Measurements from ENCODE around the gene RND1.
A peak's percentile ranks its signal among the peaks of the same experiment; 100 is the strongest.
"Not testable (repeated sequence)": the region's sequence is repeated elsewhere in the genome, so short reads cannot be mapped to it uniquely, and the experiment has no call there.

The RND1 gene

DNA sequence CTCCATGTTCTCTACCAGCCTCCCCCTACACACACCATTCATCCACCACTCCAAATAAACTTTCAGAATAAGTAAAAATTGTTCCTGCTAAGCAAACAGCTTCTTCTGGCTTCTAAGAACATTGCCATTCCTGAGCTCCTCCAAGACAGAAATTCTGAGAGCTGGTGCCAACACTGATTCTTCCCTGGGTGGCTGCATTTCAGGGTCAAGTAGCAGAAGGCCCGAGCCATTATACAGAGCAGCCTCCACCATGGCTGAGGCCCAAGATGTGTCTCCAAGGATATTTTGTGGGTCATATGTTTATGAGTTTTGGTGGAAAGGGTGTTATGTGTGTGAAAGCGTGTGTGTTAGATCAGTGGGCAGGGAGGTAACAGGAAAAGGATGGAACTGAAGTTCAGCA lies 3.5 kb upstream of the RND1 start:
- Histone ChIP-seq H3K9me3 (ENCODE audit: control insufficient read depth in 2 of 2, low read length in 2 of 2) (no peaks in the 10 kb centered on the region), H3K9ac (ENCODE audit: low read depth in 1 of 2, low read length in 2 of 2) (no peak overlapping the region), H3K4me3 (ENCODE audit: low read length in 2 of 2) (no peak overlapping the region), H3K4me1 (ENCODE audit: control insufficient read depth in 2 of 2, insufficient read depth in 2 of 2, low read length in 2 of 2) (peaks cover 12 to 14% of the 10 kb centered on the region in 2 donors), H3K27me3 (ENCODE audit: control insufficient read depth in 2 of 2, insufficient read depth in 2 of 2, low read length in 2 of 2) (no peaks in the 10 kb centered on the region), H3K36me3 (ENCODE audit: control insufficient read depth in 2 of 2, insufficient read depth in 2 of 2, low read length in 2 of 2) (no peaks in the 10 kb centered on the region), H3K27ac (ENCODE audit: low read depth in 2 of 2, low read length in 2 of 2) (no peak overlapping the region)

DNA sequence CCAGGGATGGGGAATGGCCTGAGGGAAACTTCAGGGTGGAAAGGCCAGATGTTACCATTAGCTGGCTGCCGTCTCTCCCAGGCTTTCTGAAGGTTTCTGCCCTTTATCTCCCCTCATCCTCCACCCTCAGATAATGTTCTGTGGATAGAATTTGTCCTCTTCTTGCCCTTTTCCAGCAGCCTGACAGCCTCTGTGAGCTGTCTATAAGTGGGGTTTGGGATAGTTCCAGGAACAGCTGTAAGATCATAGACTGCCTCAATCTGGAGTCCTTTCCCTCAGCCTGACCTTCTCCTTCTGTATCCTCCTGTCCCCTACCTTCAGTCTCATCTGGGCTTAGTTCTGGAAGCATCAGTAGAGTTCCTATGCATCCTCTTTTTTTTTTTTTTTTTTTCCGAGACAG lies 2.8 kb upstream of the RND1 start:
- no peaks in the 10 kb centered on the region for H3K9me3 ChIP-seq (ENCODE audit: control insufficient read depth in 2 of 2, low read length in 2 of 2)
- peaks cover 0 to 2% of the 10 kb centered on the region in 2 donors for H3K27me3 ChIP-seq (ENCODE audit: control insufficient read depth in 2 of 2, insufficient read depth in 2 of 2, low read length in 2 of 2)
- H3K4me3 ChIP-seq (ENCODE audit: low read length in 2 of 2), result no peak overlapping the region
- H3K36me3 ChIP-seq (ENCODE audit: control insufficient read depth in 2 of 2, insufficient read depth in 2 of 2, low read length in 2 of 2), result no peaks in the 10 kb centered on the region
- no peak overlapping the region for H3K9ac ChIP-seq (ENCODE audit: low read depth in 1 of 2, low read length in 2 of 2)
- H3K27ac ChIP-seq (ENCODE audit: low read depth in 2 of 2, low read length in 2 of 2), result no peak overlapping the region
- H3K4me1 ChIP-seq (ENCODE audit: control insufficient read depth in 2 of 2, insufficient read depth in 2 of 2, low read length in 2 of 2), result peaks cover 12 to 14% of the 10 kb centered on the region in 2 donors

DNA sequence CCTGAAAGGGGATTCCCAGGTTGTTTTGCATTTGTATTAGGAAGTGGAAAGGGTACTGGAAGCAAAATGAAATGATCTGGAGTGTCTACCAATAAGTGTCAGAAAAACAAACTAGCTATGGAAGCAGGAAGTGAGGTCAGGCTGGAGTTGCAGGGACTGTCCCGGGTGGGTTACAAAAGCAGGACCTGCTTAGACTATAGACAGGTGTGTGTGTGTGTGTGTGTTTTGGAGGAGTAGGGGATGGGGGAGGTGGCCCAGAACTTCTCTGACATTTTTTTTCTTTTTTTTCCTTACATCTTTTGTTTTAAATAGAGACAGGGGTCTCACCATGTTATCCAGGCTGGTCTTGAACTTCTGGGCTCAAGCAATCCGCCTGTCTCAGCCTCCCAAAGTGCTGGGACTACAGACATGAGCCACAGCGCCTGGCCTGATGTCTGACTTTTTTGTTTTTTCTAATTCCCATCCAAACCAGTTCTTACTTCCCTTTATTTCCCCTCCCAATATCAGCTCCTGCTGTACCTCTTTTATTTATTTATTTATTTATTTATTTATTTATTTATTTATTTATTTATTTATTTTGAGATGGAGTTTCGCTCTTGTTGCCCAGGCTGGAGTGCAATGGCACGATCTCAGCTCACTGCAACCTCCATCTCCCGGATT lies 512 bp upstream of the RND1 start:
- Histone ChIP-seq H3K9ac (ENCODE audit: low read depth in 1 of 2, low read length in 2 of 2) (peak overlapping the region; percentile 17 to 35), H3K4me3 (ENCODE audit: low read length in 2 of 2) (peak overlapping the region; percentile 73 to 82), H3K9me3 (ENCODE audit: control insufficient read depth in 2 of 2, low read length in 2 of 2) (no peaks in the 10 kb centered on the region), H3K27ac (ENCODE audit: low read depth in 2 of 2, low read length in 2 of 2) (peak overlapping the region in 1 of 2 donors; percentile 62), H3K27me3 (ENCODE audit: control insufficient read depth in 2 of 2, insufficient read depth in 2 of 2, low read length in 2 of 2) (peaks cover 0 to 4% of the 10 kb centered on the region in 2 donors), H3K36me3 (ENCODE audit: control insufficient read depth in 2 of 2, insufficient read depth in 2 of 2, low read length in 2 of 2) (peaks cover 0 to 3% of the 10 kb centered on the region in 2 donors), H3K4me1 (ENCODE audit: control insufficient read depth in 2 of 2, insufficient read depth in 2 of 2, low read length in 2 of 2) (peaks cover 12 to 14% of the 10 kb centered on the region in 2 donors)

GRCh38 chr12:48863291-48863690 lies 2.4 kb downstream of the RND1 start:
- no peak overlapping the region for H3K27ac ChIP-seq (ENCODE audit: low read depth in 2 of 2, low read length in 2 of 2)
- no peaks in the 10 kb centered on the region for H3K9me3 ChIP-seq (ENCODE audit: control insufficient read depth in 2 of 2, low read length in 2 of 2)
- no peak overlapping the region for H3K4me3 ChIP-seq (ENCODE audit: low read length in 2 of 2)
- H3K9ac ChIP-seq (ENCODE audit: low read depth in 1 of 2, low read length in 2 of 2), result no peak overlapping the region
- H3K27me3 ChIP-seq (ENCODE audit: control insufficient read depth in 2 of 2, insufficient read depth in 2 of 2, low read length in 2 of 2), result peaks cover 0 to 4% of the 10 kb centered on the region in 2 donors
- peaks cover 12 to 14% of the 10 kb centered on the region in 2 donors for H3K4me1 ChIP-seq (ENCODE audit: control insufficient read depth in 2 of 2, insufficient read depth in 2 of 2, low read length in 2 of 2)
- peaks cover 0 to 3% of the 10 kb centered on the region in 2 donors for H3K36me3 ChIP-seq (ENCODE audit: control insufficient read depth in 2 of 2, insufficient read depth in 2 of 2, low read length in 2 of 2)

DNA sequence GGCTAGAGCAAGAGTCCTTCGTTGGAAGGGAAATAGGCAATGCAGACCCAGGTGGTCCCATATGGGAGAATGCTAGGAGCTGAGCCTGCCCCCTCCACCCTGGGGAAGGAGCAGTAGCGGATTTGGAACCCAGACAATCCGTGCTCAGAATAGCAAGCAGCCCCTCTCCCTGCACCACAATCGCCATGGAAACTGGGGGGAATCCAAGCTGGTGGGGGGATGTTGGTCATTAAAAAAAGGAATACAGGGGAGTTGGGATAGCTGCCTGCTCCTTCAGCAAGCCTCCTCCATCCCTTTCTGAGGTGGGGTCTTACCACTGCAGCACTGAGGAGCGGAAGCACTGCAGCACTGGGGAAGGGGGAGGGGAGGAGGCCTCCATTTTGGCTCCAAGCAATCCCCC lies 2.9 kb downstream of the RND1 start:
- Histone ChIP-seq H3K27me3 (ENCODE audit: control insufficient read depth in 2 of 2, insufficient read depth in 2 of 2, low read length in 2 of 2) (peaks cover 0 to 4% of the 10 kb centered on the region in 2 donors), H3K4me1 (ENCODE audit: control insufficient read depth in 2 of 2, insufficient read depth in 2 of 2, low read length in 2 of 2) (peaks cover 12 to 14% of the 10 kb centered on the region in 2 donors), H3K36me3 (ENCODE audit: control insufficient read depth in 2 of 2, insufficient read depth in 2 of 2, low read length in 2 of 2) (peaks cover 0 to 3% of the 10 kb centered on the region in 2 donors), H3K9ac (ENCODE audit: low read depth in 1 of 2, low read length in 2 of 2) (no peak overlapping the region), H3K4me3 (ENCODE audit: low read length in 2 of 2) (no peak overlapping the region), H3K27ac (ENCODE audit: low read depth in 2 of 2, low read length in 2 of 2) (no peak overlapping the region), H3K9me3 (ENCODE audit: control insufficient read depth in 2 of 2, low read length in 2 of 2) (no peaks in the 10 kb centered on the region)

DNA sequence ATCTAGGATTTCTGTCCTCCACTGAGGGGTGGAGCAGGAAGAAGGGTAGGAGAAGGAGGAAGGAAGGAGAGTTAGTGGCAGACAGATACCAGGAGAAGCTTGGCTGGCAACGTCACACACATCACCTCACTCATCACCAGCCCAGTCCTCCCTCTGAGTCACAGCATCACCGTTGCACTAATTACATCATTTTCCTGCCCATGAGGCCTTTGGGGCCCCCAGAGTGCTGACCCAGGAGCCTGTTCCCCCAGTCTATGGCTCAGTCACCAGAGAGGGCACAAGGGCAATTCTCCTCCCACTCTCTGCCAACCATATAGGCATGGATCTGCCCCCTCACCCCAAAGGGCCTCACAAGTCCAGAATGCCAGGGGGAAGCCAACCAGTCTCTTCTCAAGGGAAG lies 4.6 kb downstream of the RND1 start:
- peaks cover 0 to 4% of the 10 kb centered on the region in 2 donors for H3K27me3 ChIP-seq (ENCODE audit: control insufficient read depth in 2 of 2, insufficient read depth in 2 of 2, low read length in 2 of 2)
- H3K36me3 ChIP-seq (ENCODE audit: control insufficient read depth in 2 of 2, insufficient read depth in 2 of 2, low read length in 2 of 2), result peaks cover 0 to 3% of the 10 kb centered on the region in 2 donors
- peaks cover 7 to 8% of the 10 kb centered on the region in 2 donors for H3K4me1 ChIP-seq (ENCODE audit: control insufficient read depth in 2 of 2, insufficient read depth in 2 of 2, low read length in 2 of 2)
- H3K9me3 ChIP-seq (ENCODE audit: control insufficient read depth in 2 of 2, low read length in 2 of 2), result no peaks in the 10 kb centered on the region
- no peak overlapping the region for H3K4me3 ChIP-seq (ENCODE audit: low read length in 2 of 2)
- H3K9ac ChIP-seq (ENCODE audit: low read depth in 1 of 2, low read length in 2 of 2), result no peak overlapping the region
- H3K27ac ChIP-seq (ENCODE audit: low read depth in 2 of 2, low read length in 2 of 2), result no peak overlapping the region

DNA sequence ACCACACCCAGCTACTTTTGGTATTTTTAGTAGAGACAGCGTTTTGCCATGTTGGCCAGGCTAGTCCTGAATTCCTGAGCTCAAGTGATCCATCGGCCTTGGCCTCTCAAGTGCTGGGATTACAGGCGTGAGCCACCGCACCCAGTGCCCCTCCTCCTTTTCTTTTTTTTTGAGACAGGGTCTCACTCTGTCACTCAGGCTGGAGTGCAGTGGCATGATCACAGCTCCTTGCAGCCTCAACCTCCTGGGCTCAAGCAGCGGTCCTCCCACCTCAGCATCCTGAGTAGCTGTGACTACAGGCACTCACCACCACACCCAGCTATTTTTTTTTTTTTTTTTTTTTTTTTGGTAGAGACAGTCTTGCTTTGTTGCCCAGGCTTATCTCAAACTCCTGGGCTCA lies 5.4 kb downstream of the RND1 start:
- H3K36me3 ChIP-seq (ENCODE audit: control insufficient read depth in 2 of 2, insufficient read depth in 2 of 2, low read length in 2 of 2), result not testable (repeated sequence)

GRCh38 chr12:48859607-48860006 lies 6.1 kb downstream of the RND1 start:
- Histone ChIP-seq H3K4me1 (ENCODE audit: control insufficient read depth in 2 of 2, insufficient read depth in 2 of 2, low read length in 2 of 2) (no peaks in the 10 kb centered on the region), H3K27me3 (ENCODE audit: control insufficient read depth in 2 of 2, insufficient read depth in 2 of 2, low read length in 2 of 2) (peaks cover 0 to 4% of the 10 kb centered on the region in 2 donors), H3K9me3 (ENCODE audit: control insufficient read depth in 2 of 2, low read length in 2 of 2) (no peaks in the 10 kb centered on the region), H3K9ac (ENCODE audit: low read depth in 1 of 2, low read length in 2 of 2) (no peak overlapping the region), H3K27ac (ENCODE audit: low read depth in 2 of 2, low read length in 2 of 2) (no peak overlapping the region), H3K4me3 (ENCODE audit: low read length in 2 of 2) (no peak overlapping the region), H3K36me3 (ENCODE audit: control insufficient read depth in 2 of 2, insufficient read depth in 2 of 2, low read length in 2 of 2) (peaks cover 0 to 3% of the 10 kb centered on the region in 2 donors)

More for the DNA sequence above, 5.4 kb downstream of the RND1 start:
- not testable (repeated sequence) for H3K9me3 ChIP-seq (ENCODE audit: control insufficient read depth in 2 of 2, low read length in 2 of 2); H3K4me3 ChIP-seq (ENCODE audit: low read length in 2 of 2); H3K27me3 ChIP-seq (ENCODE audit: control insufficient read depth in 2 of 2, insufficient read depth in 2 of 2, low read length in 2 of 2); H3K27ac ChIP-seq (ENCODE audit: low read depth in 2 of 2, low read length in 2 of 2); H3K4me1 ChIP-seq (ENCODE audit: control insufficient read depth in 2 of 2, insufficient read depth in 2 of 2, low read length in 2 of 2); H3K9ac ChIP-seq (ENCODE audit: low read depth in 1 of 2, low read length in 2 of 2)

DNA sequence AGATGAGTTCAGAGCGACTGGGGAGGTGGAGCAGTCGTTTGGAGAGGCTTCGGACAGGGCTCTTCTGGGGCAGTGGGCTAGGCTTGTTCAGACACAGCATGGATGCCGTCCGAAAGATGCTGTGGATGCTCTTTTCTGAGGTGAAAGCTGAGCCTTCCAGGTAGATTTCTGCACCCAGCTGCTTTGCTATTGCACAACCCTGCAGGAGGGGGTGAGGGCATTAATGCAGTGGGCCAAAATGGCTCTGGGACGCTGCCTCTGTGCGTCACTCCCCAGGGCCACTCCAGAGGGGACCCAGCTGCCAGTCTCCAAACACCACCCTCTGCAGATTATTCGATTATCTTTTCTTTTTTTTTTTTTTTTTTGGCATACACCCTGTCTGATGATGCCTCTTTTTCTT lies 7.6 kb downstream of the RND1 start:
- H3K9me3 ChIP-seq (ENCODE audit: control insufficient read depth in 2 of 2, low read length in 2 of 2), result no peaks in the 10 kb centered on the region
- H3K4me1 ChIP-seq (ENCODE audit: control insufficient read depth in 2 of 2, insufficient read depth in 2 of 2, low read length in 2 of 2), result peaks cover 1 to 2% of the 10 kb centered on the region in 2 donors
- H3K4me3 ChIP-seq (ENCODE audit: low read length in 2 of 2), result no peak overlapping the region
- H3K36me3 ChIP-seq (ENCODE audit: control insufficient read depth in 2 of 2, insufficient read depth in 2 of 2, low read length in 2 of 2), result peaks cover 0 to 3% of the 10 kb centered on the region in 2 donors
- H3K27me3 ChIP-seq (ENCODE audit: control insufficient read depth in 2 of 2, insufficient read depth in 2 of 2, low read length in 2 of 2), result no peaks in the 10 kb centered on the region
- H3K9ac ChIP-seq (ENCODE audit: low read depth in 1 of 2, low read length in 2 of 2), result no peak overlapping the region
- H3K27ac ChIP-seq (ENCODE audit: low read depth in 2 of 2, low read length in 2 of 2), result no peak overlapping the region

- H3K27me3 ChIP-seq (ENCODE audit: control insufficient read depth in 2 of 2, insufficient read depth in 2 of 2, low read length in 2 of 2), result no peaks in the 10 kb centered on the region
- H3K4me3 ChIP-seq (ENCODE audit: low read length in 2 of 2), result no peak overlapping the region
- no peak overlapping the region for H3K27ac ChIP-seq (ENCODE audit: low read depth in 2 of 2, low read length in 2 of 2)
- peaks cover 7 to 8% of the 10 kb centered on the region in 2 donors for H3K4me1 ChIP-seq (ENCODE audit: control insufficient read depth in 2 of 2, insufficient read depth in 2 of 2, low read length in 2 of 2)
- no peaks in the 10 kb centered on the region for H3K9me3 ChIP-seq (ENCODE audit: control insufficient read depth in 2 of 2, low read length in 2 of 2)
- H3K36me3 ChIP-seq (ENCODE audit: control insufficient read depth in 2 of 2, insufficient read depth in 2 of 2, low read length in 2 of 2), result peaks cover 0 to 3% of the 10 kb centered on the region in 2 donors
- no peak overlapping the region for H3K9ac ChIP-seq (ENCODE audit: low read depth in 1 of 2, low read length in 2 of 2)
These were observed 8.2 kb downstream of the RND1 start for GRCh38 chr12:48857278-48857994.
